Adrenal gland (tissue), 5 donors: ENCODE data around the gene UGT3A1.

Source experiments
- CTCF ChIP-seq, 6 experiments: fragments of 450-650 bp in 4 of 6; fragments of 200-600 bp in 2 of 6; sonication (generic) in 1 of 6; IDR thresholded peaks; 1 replicate in 5 of 6; 2 replicates in 1 of 6; pipeline versions ENCODE4 v1.5.1 to v1.8.0; 2016 to 2021; ENCODE audit warnings: antibody characterized with exemption in 6 of 6, mild to moderate bottlenecking in 2 of 6, moderate library complexity in 1 of 6
- POLR2A ChIP-seq, 2 donors: fragments of 450-650 bp; IDR thresholded peaks; one replicate each; pipeline ENCODE4 v1.6.1; 2017; ENCODE audit warnings: antibody characterized with exemption in 2 of 2, mild to moderate bottlenecking in 2 of 2, moderate library complexity in 1 of 2
- donor health status: DM: no; HTN: no; CAD: no.

- no peak for TF ChIP-seq CTCF (IDR thresholded peaks at IDR 0.05)
- TF ChIP-seq POLR2A (IDR thresholded peaks at IDR 0.05) = no peak
Observed at GRCh38 chr5:35974570-35974969, 16.6 kb downstream of the UGT3A1 start.
